ENCODE results near the gene STPG1.

DNA sequence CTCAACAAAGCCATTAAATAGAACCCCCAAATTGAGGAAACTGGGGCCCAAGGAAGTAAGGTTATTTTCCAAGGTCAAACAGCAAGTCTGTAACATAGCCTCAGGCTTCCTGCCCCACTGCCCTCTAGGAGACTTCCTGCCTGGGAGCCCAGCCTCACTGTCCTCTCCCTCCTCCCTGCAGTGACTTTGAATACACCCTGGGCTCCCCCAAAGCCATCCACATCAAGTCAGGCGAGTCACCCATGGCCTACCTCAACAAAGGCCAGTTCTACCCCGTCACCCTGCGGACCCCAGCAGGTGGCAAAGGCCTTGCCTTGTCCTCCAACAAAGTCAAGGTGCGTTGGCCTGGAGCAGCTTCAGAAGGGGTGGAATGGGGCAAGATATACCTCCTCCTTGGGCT, 76.1 kb downstream of the STPG1 start:
- TF ChIP-seq GATA2 (IDR thresholded peaks at IDR 0.05; ENCODE audit: low read depth, low read length) (no peak), GATA3 (IDR thresholded peaks at IDR 0.05; ENCODE audit: low read depth, low read length) (no peak)
